ENCODE measurements around the gene TSTD2.

- TF ChIP-seq CTCF (IDR thresholded peaks at IDR 0.05; ENCODE audit: low read length) (no peak), EZH2 (IDR thresholded peaks at IDR 0.05; ENCODE audit: borderline replicate concordance, low read length) (no peak)
These were observed 65.3 kb downstream of the TSTD2 start for GRCh38 chr9:97567894-97568202.
